Gastroesophageal sphincter (tissue), 3 donors: ENCODE results near the gene MUC5B.
"Not testable (repeated sequence)": the region's sequence is repeated elsewhere in the genome, so short reads cannot be mapped to it uniquely, and the experiment has no call there.

Experiments used
- CTCF ChIP-seq, 4 experiments: fragments of 200-600 bp in 2 of 4; fragments of 450-650 bp in 2 of 4; sonication (generic) in 1 of 4; IDR thresholded peaks; one replicate each; pipeline ENCODE4 v1.5.1; 2017 to 2019; ENCODE audit warnings: antibody characterized with exemption in 4 of 4, mild to moderate bottlenecking in 2 of 4, moderate library complexity in 2 of 4
- EP300 ChIP-seq: sonication (generic); formaldehyde crosslinking; IDR thresholded peaks from one replicate; pipeline ENCODE4 v1.6.1; 2017; ENCODE audit warnings: antibody characterized with exemption, mild to moderate bottlenecking
- POLR2AphosphoS5 ChIP-seq: sonication (generic); formaldehyde crosslinking; IDR thresholded peaks from one replicate; pipeline ENCODE4 v1.6.1; 2017; ENCODE audit warnings: antibody characterized with exemption

GRCh38 chr11:1244557-1244956 lies 21.7 kb downstream of the MUC5B start:
- not testable (repeated sequence) for TF ChIP-seq POLR2AphosphoS5; EP300; CTCF (IDR thresholded peaks at IDR 0.05)
